Measurements from ENCODE around the gene CAPN7.

The CAPN7 gene

DNA sequence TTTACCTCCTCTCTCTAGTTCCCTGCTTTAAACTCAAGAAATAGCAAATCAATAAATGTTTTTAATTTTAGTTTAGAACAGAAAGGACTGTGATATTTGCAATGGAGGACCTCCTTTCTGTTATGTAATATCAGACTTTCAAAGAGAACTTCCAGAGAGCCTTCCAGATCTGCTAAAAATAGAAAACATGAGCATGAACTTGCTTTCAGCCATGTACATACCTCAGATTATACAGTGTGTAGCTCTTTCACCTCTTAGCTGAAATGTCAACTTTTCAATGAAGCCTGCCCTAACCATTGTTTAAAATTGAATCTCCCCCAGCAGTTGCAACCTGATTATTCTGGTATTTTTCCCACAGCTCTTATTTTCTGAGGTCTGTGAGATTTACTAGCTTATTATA, 12.6 kb downstream of the CAPN7 start:
- no peaks in the 10 kb centered on the region for H3K9me2 ChIP-seq (replicated peaks; ENCODE audit: insufficient read depth, low read length)
- H3K27ac ChIP-seq (ENCODE audit: low read depth, low read length): no peak overlapping the region
- no peaks in the 10 kb centered on the region for H4K20me1 ChIP-seq (ENCODE audit: low read depth, low read length)
- H3K9me3 ChIP-seq (ENCODE audit: insufficient read depth, low read length): no peaks in the 10 kb centered on the region
- H3F3A ChIP-seq (ENCODE audit: insufficient read depth): peaks cover 15% of the 10 kb centered on the region
- no peak overlapping the region for H3K9ac ChIP-seq (ENCODE audit: low read length)
- H3K4me3 ChIP-seq (ENCODE audit: insufficient read depth, low read length, poor library complexity, severe bottlenecking): no peak overlapping the region
- no peaks in the 10 kb centered on the region for H3K27me3 ChIP-seq (ENCODE audit: low read length)
- no peak for TF ChIP-seq EZH2phosphoT487 (conservative IDR thresholded peaks at IDR 0.05; ENCODE audit: low read length)
- no peak for TF ChIP-seq CTCF (IDR thresholded peaks at IDR 0.05; ENCODE audit: insufficient read depth, low read length, poor library complexity, severe bottlenecking)
- H3K4me2 ChIP-seq (ENCODE audit: low read depth, low read length, poor library complexity, severe bottlenecking): no peak overlapping the region
- H3K79me2 ChIP-seq (ENCODE audit: insufficient read depth, low read length): no peaks in the 10 kb centered on the region
- no peak overlapping the region for H2AFZ ChIP-seq (ENCODE audit: low read depth, low read length, severe bottlenecking)
- peaks cover 35% of the 10 kb centered on the region for H3K36me3 ChIP-seq (ENCODE audit: low read length)

GRCh38 chr3:15220056-15220455, 14.0 kb downstream of the CAPN7 start:
- Histone ChIP-seq H3K36me3 (ENCODE audit: low read length) (peaks cover 39% of the 10 kb centered on the region), H2AFZ (ENCODE audit: low read depth, low read length, severe bottlenecking) (no peak overlapping the region), H3K27me3 (ENCODE audit: low read length) (no peaks in the 10 kb centered on the region)

DNA sequence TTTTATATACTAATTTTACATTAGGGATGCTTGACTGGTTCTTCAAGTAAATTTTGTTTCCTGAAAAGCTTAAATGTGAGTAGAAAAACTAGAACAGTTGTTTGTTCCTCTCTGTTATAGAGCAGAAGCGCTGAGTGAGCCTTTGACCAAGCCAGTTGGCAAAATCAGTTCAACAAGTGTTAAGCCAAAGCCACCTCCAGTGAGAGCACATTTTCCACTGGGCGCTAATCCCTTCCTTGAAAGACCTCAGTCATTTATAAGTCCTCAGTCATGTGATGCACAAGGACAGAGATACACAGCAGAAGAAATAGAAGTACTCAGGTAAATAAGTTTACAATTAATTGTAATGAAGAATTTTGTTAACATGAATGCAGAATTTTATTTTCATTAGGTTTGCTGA, 14.6 kb downstream of the CAPN7 start:
- H3K9me2 ChIP-seq (replicated peaks; ENCODE audit: insufficient read depth, low read length): no peaks in the 10 kb centered on the region
- no peaks in the 10 kb centered on the region for H3K9me3 ChIP-seq (ENCODE audit: insufficient read depth, low read length)
- H3F3A ChIP-seq (ENCODE audit: insufficient read depth): peaks cover 19% of the 10 kb centered on the region
- H4K20me1 ChIP-seq (ENCODE audit: low read depth, low read length): no peaks in the 10 kb centered on the region
- no peaks in the 10 kb centered on the region for H3K27me3 ChIP-seq (ENCODE audit: low read length)
- H3K4me2 ChIP-seq (ENCODE audit: low read depth, low read length, poor library complexity, severe bottlenecking): no peak overlapping the region
- H2AFZ ChIP-seq (ENCODE audit: low read depth, low read length, severe bottlenecking): no peak overlapping the region
- H3K27ac ChIP-seq (ENCODE audit: low read depth, low read length): no peak overlapping the region
- H3K36me3 ChIP-seq (ENCODE audit: low read length): peaks cover 45% of the 10 kb centered on the region
- H3K4me3 ChIP-seq (ENCODE audit: insufficient read depth, low read length, poor library complexity, severe bottlenecking): no peak overlapping the region
- H3K9ac ChIP-seq (ENCODE audit: low read length): no peak overlapping the region
- H3K79me2 ChIP-seq (ENCODE audit: insufficient read depth, low read length): no peaks in the 10 kb centered on the region
- TF ChIP-seq EZH2phosphoT487 (conservative IDR thresholded peaks at IDR 0.05; ENCODE audit: low read length): no peak
- no peak for TF ChIP-seq CTCF (IDR thresholded peaks at IDR 0.05; ENCODE audit: insufficient read depth, low read length, poor library complexity, severe bottlenecking)

More at GRCh38 chr3:15220056-15220455, 14.0 kb downstream of the CAPN7 start:
- H3K9me3 ChIP-seq (ENCODE audit: insufficient read depth, low read length): no peaks in the 10 kb centered on the region
- no peaks in the 10 kb centered on the region for H4K20me1 ChIP-seq (ENCODE audit: low read depth, low read length)
- H3K9ac ChIP-seq (ENCODE audit: low read length): no peak overlapping the region
- no peaks in the 10 kb centered on the region for H3K9me2 ChIP-seq (replicated peaks; ENCODE audit: insufficient read depth, low read length)
- H3K27ac ChIP-seq (ENCODE audit: low read depth, low read length): no peak overlapping the region
- TF ChIP-seq CTCF (IDR thresholded peaks at IDR 0.05; ENCODE audit: insufficient read depth, low read length, poor library complexity, severe bottlenecking): no peak
- TF ChIP-seq EZH2phosphoT487 (conservative IDR thresholded peaks at IDR 0.05; ENCODE audit: low read length): no peak
- no peak overlapping the region for H3K4me2 ChIP-seq (ENCODE audit: low read depth, low read length, poor library complexity, severe bottlenecking)
- H3F3A ChIP-seq (ENCODE audit: insufficient read depth): peaks cover 15% of the 10 kb centered on the region
- no peaks in the 10 kb centered on the region for H3K79me2 ChIP-seq (ENCODE audit: insufficient read depth, low read length)
- no peak overlapping the region for H3K4me3 ChIP-seq (ENCODE audit: insufficient read depth, low read length, poor library complexity, severe bottlenecking)
